ENCODE results near the gene VPS51. TPM values are rescaled to one million over a fixed set of nuclear protein-coding genes. Genes with fewer than 3 reads are reported as not detected.

VPS51 gene
- total and polyA plus RNA-seq, 2 of the 13 experiments (the other 11 are each of a cell fraction or from before 2014, with no cell fraction given) = 76.3 to 90.6 TPM

- no peaks in the 10 kb centered on the region for H3K36me3 ChIP-seq (replicated peaks in 1 of 2; ENCODE audit: control insufficient read depth in 1 of 2, insufficient read depth in 2 of 2, low read length in 2 of 2)
- no peak for ATAC-seq
- no peaks in the 10 kb centered on the region for H4K20me1 ChIP-seq (ENCODE audit: insufficient read depth, low read length)
- H3K27me3 ChIP-seq (ENCODE audit: control insufficient read depth in 1 of 2, insufficient read depth in 2 of 2, low read length in 2 of 2) = no peaks in the 10 kb centered on the region
- H3K79me2 ChIP-seq (ENCODE audit: insufficient read depth, low read length) = no peaks in the 10 kb centered on the region
- BruUV-seq (replicated peaks) = no TSS peak
- no peak for DNase-seq (ENCODE audit: low spot score)
- WGBS (ENCODE audit: low lambda C conversion rate) = 37% methylated on average over 3 of the region's 3 CpGs
- intact Hi-C loops (cut with micrococcal nuclease; ENCODE audit: unreplicated experiment) = no loop called here
- in situ Hi-C loops (cut with HindIII; ENCODE audit: extremely low pct_ligation_motif_present, low pct_unique_long_range_greater_than_20kb) = no loop called here
- H3K27ac ChIP-seq (ENCODE audit: extremely low read length, insufficient read depth, low read length) = no peak overlapping the region
- H3K4me2 ChIP-seq (ENCODE audit: low read depth, low read length) = peak overlapping the region; percentile 85; the same call in 1 of the 2 replicates
- H3K9ac ChIP-seq (ENCODE audit: insufficient read depth, low read depth, low read length) = no peak overlapping the region
- H3K4me1 ChIP-seq (ENCODE audit: insufficient read depth, low read length) = peaks cover 36% of the 10 kb centered on the region
- peaks cover 5% of the 10 kb centered on the region; the same call in 1 of the 2 replicates for H3K9me3 ChIP-seq (ENCODE audit: low read length)
- TF ChIP-seq HOXA3 (CRISPR knock-in tag; IDR thresholded peaks at IDR 0.05) (no peak), GZF1 (CRISPR knock-in tag; IDR thresholded peaks at IDR 0.05) (no peak), TOPORS (CRISPR knock-in tag; IDR thresholded peaks at IDR 0.05) (no peak), FIP1L1 (IDR thresholded peaks at IDR 0.05; ENCODE audit: borderline replicate concordance, insufficient read depth, low read depth, low read length) (no peak), ZNF598 (CRISPR knock-in tag; IDR thresholded peaks at IDR 0.05; ENCODE audit: borderline replicate concordance) (no peak), ZNF253 (CRISPR knock-in tag; IDR thresholded peaks at IDR 0.05; ENCODE audit: borderline replicate concordance) (no peak)
- no peak for FAIRE-seq
- POLR2A ChIA-PET = interaction anchor here (3.0 kb wide), 1 partner anchor 17 kb away, joined by 12 read pairs; the partner anchor contains the start of gene SYVN1
- H3K4me3 ChIP-seq (replicated peaks in 1 of 3; ENCODE audit: insufficient read depth in 1 of 3, low read depth in 2 of 3, low read length in 3 of 3) = no peak overlapping the region
- no peak overlapping the region for H2AFZ ChIP-seq (ENCODE audit: low read length)
- CTCF ChIA-PET (ENCODE audit: low intra/inter-chr PET ratio, low total read pairs) = no interaction called here
These were observed 55.4 kb downstream of the VPS51 start for GRCh38 chr11:65151331-65151899.

- no peak overlapping the region for H3K9ac ChIP-seq (ENCODE audit: insufficient read depth, low read depth, low read length)
- in situ Hi-C loops (cut with HindIII; ENCODE audit: extremely low pct_ligation_motif_present, low pct_unique_long_range_greater_than_20kb) (no loop called here), intact Hi-C loops (cut with micrococcal nuclease; ENCODE audit: unreplicated experiment) (no loop called here)
- H3K4me2 ChIP-seq (ENCODE audit: low read depth, low read length) = peak overlapping the region; percentile 6; the same call in 1 of the 2 replicates
- H3K27me3 ChIP-seq (ENCODE audit: control insufficient read depth in 1 of 2, insufficient read depth in 2 of 2, low read length in 2 of 2) = no peaks in the 10 kb centered on the region
- CTCF ChIA-PET (ENCODE audit: low intra/inter-chr PET ratio, low total read pairs) = no interaction called here
- no peak for ATAC-seq
- peaks cover 4% of the 10 kb centered on the region; the same call in 1 of the 2 replicates for H3K9me3 ChIP-seq (ENCODE audit: low read length)
- H2AFZ ChIP-seq (ENCODE audit: low read length) = no peak overlapping the region
- H3K36me3 ChIP-seq (replicated peaks in 1 of 2; ENCODE audit: control insufficient read depth in 1 of 2, insufficient read depth in 2 of 2, low read length in 2 of 2) = no peaks in the 10 kb centered on the region
- POLR2A ChIA-PET = interaction anchor here (3.0 kb wide), 1 partner anchor 17 kb away, joined by 12 read pairs; the partner anchor contains the start of gene SYVN1
- no peak for FAIRE-seq
- no TSS peak for BruUV-seq (replicated peaks)
- 66% methylated on average over 2 of the region's 2 CpGs for WGBS (ENCODE audit: low lambda C conversion rate)
- no peaks in the 10 kb centered on the region for H4K20me1 ChIP-seq (ENCODE audit: insufficient read depth, low read length)
- H3K27ac ChIP-seq (ENCODE audit: extremely low read length, insufficient read depth, low read length) = no peak overlapping the region
- no peaks in the 10 kb centered on the region for H3K79me2 ChIP-seq (ENCODE audit: insufficient read depth, low read length)
- H3K4me3 ChIP-seq (replicated peaks in 1 of 3; ENCODE audit: insufficient read depth in 1 of 3, low read depth in 2 of 3, low read length in 3 of 3) = no peak overlapping the region
- no peak for TF ChIP-seq TEF (CRISPR knock-in tag; IDR thresholded peaks at IDR 0.05)
- H3K4me1 ChIP-seq (ENCODE audit: insufficient read depth, low read length) = peaks cover 34% of the 10 kb centered on the region
- DNase-seq (ENCODE audit: low spot score) = no peak
These were observed 56.1 kb downstream of the VPS51 start for GRCh38 chr11:65152122-65152521.
